Measurements from ENCODE around the gene HNRNPA0. TPM values are rescaled to one million over a fixed set of nuclear protein-coding genes. Genes with fewer than 3 reads are reported as not detected.

The HNRNPA0 gene
- total and polyA plus RNA-seq, 2 donors (not counting 3 experiments of a cell fraction or from before 2014, with no cell fraction given) = 16.0 to 37.5 TPM

- H3K4me1 ChIP-seq (ENCODE audit: control insufficient read depth, extremely low read depth, insufficient read depth, low read length) = no peaks in the 10 kb centered on the region
- no peaks in the 10 kb centered on the region for H4K20me1 ChIP-seq (replicated peaks; ENCODE audit: control insufficient read depth, extremely low read depth, insufficient read depth, low read length)
- dilution Hi-C loops (cut with MboI; ENCODE audit: extremely low pct_ligation_motif_present, low sequenced_read_pairs) (no loop called here), intact Hi-C loops (cut with micrococcal nuclease) (no loop called here)
- no peaks in the 10 kb centered on the region for H3K27me3 ChIP-seq (ENCODE audit: control insufficient read depth in 2 of 2, insufficient read depth in 2 of 2, low read length in 2 of 2)
- H3K36me3 ChIP-seq (ENCODE audit: control insufficient read depth in 2 of 2, extremely low read depth in 1 of 2, insufficient read depth in 2 of 2, low read length in 2 of 2) = no peaks in the 10 kb centered on the region
- no peaks in the 10 kb centered on the region for H3K79me2 ChIP-seq (ENCODE audit: control insufficient read depth, insufficient read depth, low read length)
- no peak overlapping the region for H3K27ac ChIP-seq (ENCODE audit: insufficient read depth, low read depth, low read length)
- DNase-seq (ENCODE audit: low read depth, low spot score) (peak; percentile 60), FAIRE-seq (no peak)
- BruUV-seq (replicated peaks) = no TSS peak
- H3K4me3 ChIP-seq (replicated peaks in 1 of 3; ENCODE audit: insufficient read depth in 1 of 3, low read depth in 1 of 3, low read length in 3 of 3) = no peak overlapping the region
- POLR2A ChIA-PET = no interaction called here
- H3K4me2 ChIP-seq (ENCODE audit: insufficient read depth, low read length) = no peak overlapping the region
- TF ChIP-seq FOS (IDR thresholded peaks at IDR 0.05; ENCODE audit: borderline replicate concordance, insufficient read depth, low read length) (no peak), MAX (IDR thresholded peaks at IDR 0.05; ENCODE audit: insufficient read depth, insufficient read length) (no peak), GATA2 (IDR thresholded peaks at IDR 0.05; ENCODE audit: insufficient read depth, insufficient read length, low read depth, low read length) (no peak), CTCF (IDR thresholded peaks at IDR 0.05; ENCODE audit: extremely low read depth in 1 of 2, insufficient read depth in 1 of 2, low read depth in 1 of 2, low read length in 2 of 2) (no peak), POLR2A (IDR thresholded peaks at IDR 0.05; ENCODE audit: low read depth, low read length) (no peak), POLR2AphosphoS5 (IDR thresholded peaks at IDR 0.05; ENCODE audit: insufficient read depth, low read depth, low read length) (no peak), EZH2 (IDR thresholded peaks at IDR 0.05; ENCODE audit: borderline replicate concordance, low read depth, low read length, severe bottlenecking) (no peak), JUN (IDR thresholded peaks at IDR 0.05; ENCODE audit: borderline replicate concordance, insufficient read depth, insufficient read length, low read depth) (no peak), MYC (IDR thresholded peaks at IDR 0.05; ENCODE audit: low read depth, low read length) (no peak)
- H3K9ac ChIP-seq (replicated peaks; ENCODE audit: extremely low read depth, insufficient read depth, low read length) = no peak overlapping the region
- CTCF ChIA-PET = interaction anchor here (0.8 to 2.7 kb wide), 10 partner anchors 8 to 85 kb away, joined by 3 to 20 read pairs (median 6); partner anchors contain the start of gene KLHL3
- H2AFZ ChIP-seq (ENCODE audit: low read depth, low read length) = no peak overlapping the region
- H3K9me1 ChIP-seq (replicated peaks; ENCODE audit: control insufficient read depth, extremely low read depth, insufficient read depth, low read length) = no peaks in the 10 kb centered on the region
- no peaks in the 10 kb centered on the region for H3K9me3 ChIP-seq (replicated peaks; ENCODE audit: control insufficient read depth, insufficient read depth, low read length)
Observed at GRCh38 chr5:137714946-137715345, 39.2 kb downstream of the HNRNPA0 start.
